Lower leg skin (tissue), 3 donors: Measurements from ENCODE around the gene EPN1.

ENCODE experiments used
- CTCF ChIP-seq, 3 donors: fragments of 450-650 bp; IDR thresholded peaks; one replicate each; pipeline ENCODE4 v1.5.1; 2016; ENCODE audit warnings: antibody characterized with exemption in 3 of 3, mild to moderate bottlenecking in 3 of 3, moderate library complexity in 2 of 3
- POLR2A ChIP-seq, 2 donors: fragments of 450-650 bp; IDR thresholded peaks; one replicate each; pipeline ENCODE4 v1.6.1; 2016 to 2017; ENCODE audit warnings: antibody characterized with exemption in 2 of 2, mild to moderate bottlenecking in 1 of 2, moderate library complexity in 1 of 2

- TF ChIP-seq POLR2A (IDR thresholded peaks at IDR 0.05), result no peak
- no peak for TF ChIP-seq CTCF (IDR thresholded peaks at IDR 0.05)
Observed at GRCh38 chr19:55699221-55699620, 24.2 kb downstream of the EPN1 start.
